Upper lobe of left lung (tissue), 6 donors: ENCODE data around the gene RSRC1. TPM values are rescaled to one million over a fixed set of nuclear protein-coding genes. Genes with fewer than 3 reads are reported as not detected.
A peak's percentile ranks its signal among the peaks of the same experiment; 100 is the strongest.

Experiments used
- ATAC-seq, 2 donors: fragments of 200-7000 bp; cut with Tn5 transposase; one replicate each; pipeline ENCODE4 v1.9.1; 2022; ENCODE audit warnings: mild to moderate bottlenecking in 2 of 2, moderate library complexity in 2 of 2; ENCODE audit not compliant: low FRiP score in 2 of 2
- DNase-seq, 2 donors: peaks; one replicate each; pipeline ENCODE4 v3.0.0-alpha.2; 2019 to 2020
- H3K27ac ChIP-seq, 4 donors: fragments of 200-600 bp; sonication (generic); one replicate each; pipeline ENCODE4 v1.5.1; 2016 to 2019
- H3K27me3 ChIP-seq, 4 donors: fragments of 200-600 bp; sonication (generic); one replicate each; pipeline ENCODE4 v1.5.1; 2017 to 2019
- H3K36me3 ChIP-seq, 4 donors: fragments of 200-600 bp; sonication (generic); one replicate each; pipeline ENCODE4 v1.5.1; 2016 to 2019
- H3K4me1 ChIP-seq, 4 donors: fragments of 200-600 bp; sonication (generic); one replicate each; pipeline ENCODE4 v1.5.1; 2018 to 2019
- H3K4me3 ChIP-seq, 4 donors: fragments of 200-600 bp; sonication (generic); one replicate each; pipeline ENCODE4 v1.5.1; 2017 to 2019; ENCODE audit warnings: mild to moderate bottlenecking in 2 of 4, moderate library complexity in 1 of 4
- H3K9me3 ChIP-seq, 4 donors: fragments of 200-600 bp; sonication (generic); one replicate each; pipeline ENCODE4 v1.5.1; 2018 to 2019
- CTCF ChIP-seq, 6 experiments: fragments of 450-650 bp in 4 of 6; fragments of 200-600 bp in 2 of 6; sonication (generic) in 2 of 6; IDR thresholded peaks; one replicate each; pipeline ENCODE4 v1.5.1; 2016 to 2019; ENCODE audit warnings: antibody characterized with exemption in 6 of 6
- EP300 ChIP-seq, 4 donors: sonication (generic); formaldehyde crosslinking; IDR thresholded peaks; one replicate each; pipeline ENCODE4 v1.5.1; 2017; ENCODE audit warnings: antibody characterized with exemption in 4 of 4, control low read depth in 2 of 4
- POLR2A ChIP-seq, 4 donors: fragments of 450-650 bp; IDR thresholded peaks; one replicate each; pipeline ENCODE4 v1.5.1; 2016 to 2017; ENCODE audit warnings: antibody characterized with exemption in 4 of 4, mild to moderate bottlenecking in 2 of 4
- POLR2AphosphoS5 ChIP-seq, 2 donors: sonication (generic); formaldehyde crosslinking; IDR thresholded peaks; one replicate each; pipeline ENCODE4 v1.5.1; 2017; ENCODE audit warnings: antibody characterized with exemption in 2 of 2
- whole genome bisulfite sequencing, 2 donors: methylation state at CpG; one replicate each; pipeline ENCODE4 v1.1.5; 2017 to 2018; 5-methylcytosine and 5-hydroxymethylcytosine counted together
- total RNA-seq, 6 donors: library from RNA; depleted of rRNA in 4 of 6; stranded (reverse); fragments of >200 nt in 4 of 6; gene quantifications; one replicate each; pipeline versions ENCODE4 v1.1.0 to v1.2.1, GENCODE V29; 2016 to 2021
- donor health status: DM: no; HTN: no; CAD: no; lungs with moderate emphysema.
- donor health status: DM: no; HTN: yes; CAD: no; lungs with severe emphysema.

RSRC1 gene
- total RNA-seq, 6 donors from 2014 or later: 21.4 to 87.0 (median 24.5) TPM

- H3K9me3 ChIP-seq: no peaks in the 10 kb centered on the region
- DNase-seq: no peak
- H3K36me3 ChIP-seq: no peaks in the 10 kb centered on the region
- H3K27me3 ChIP-seq: no peaks in the 10 kb centered on the region
- no peak overlapping the region for H3K4me3 ChIP-seq
- WGBS, 2 donors: 96 to 98% methylated on average over 5 of the region's 5 CpGs
- ATAC-seq: no peak
- TF ChIP-seq POLR2AphosphoS5 (IDR thresholded peaks at IDR 0.05) (no peak), CTCF (IDR thresholded peaks at IDR 0.05) (no peak), POLR2A (IDR thresholded peaks at IDR 0.05) (no peak), EP300 (IDR thresholded peaks at IDR 0.05) (no peak)
- no peak overlapping the region for H3K27ac ChIP-seq
- H3K4me1 ChIP-seq: peaks cover 0 to 3% (median 0%) of the 10 kb centered on the region in 4 donors
Observed at GRCh38 chr3:158165141-158165655, 55.3 kb downstream of the RSRC1 start.

- Histone ChIP-seq H3K27ac (no peak overlapping the region), H3K36me3 (no peaks in the 10 kb centered on the region), H3K4me1 (peaks cover 0 to 3% (median 0%) of the 10 kb centered on the region in 4 donors), H3K4me3 (no peak overlapping the region), H3K27me3 (no peaks in the 10 kb centered on the region), H3K9me3 (no peaks in the 10 kb centered on the region)
- TF ChIP-seq EP300 (IDR thresholded peaks at IDR 0.05) (no peak), POLR2A (IDR thresholded peaks at IDR 0.05) (no peak), CTCF (IDR thresholded peaks at IDR 0.05) (no peak), POLR2AphosphoS5 (IDR thresholded peaks at IDR 0.05) (no peak)
- no peak for DNase-seq
- ATAC-seq: no peak
Observed at GRCh38 chr3:158165730-158166129, 55.8 kb downstream of the RSRC1 start.

GRCh38 chr3:158166223-158166622, 56.3 kb downstream of the RSRC1 start:
- ATAC-seq: no peak
- Histone ChIP-seq H3K9me3 (no peaks in the 10 kb centered on the region), H3K27me3 (no peaks in the 10 kb centered on the region), H3K27ac (no peak overlapping the region), H3K36me3 (no peaks in the 10 kb centered on the region), H3K4me1 (peaks cover 0 to 3% (median 0%) of the 10 kb centered on the region in 4 donors), H3K4me3 (no peak overlapping the region)
- 86 to 93% methylated on average over 2 of the region's 2 CpGs for WGBS, 2 donors
- TF ChIP-seq CTCF (IDR thresholded peaks at IDR 0.05) (no peak), POLR2AphosphoS5 (IDR thresholded peaks at IDR 0.05) (no peak), EP300 (IDR thresholded peaks at IDR 0.05) (no peak), POLR2A (IDR thresholded peaks at IDR 0.05) (no peak)
- no peak for DNase-seq

- no peaks in the 10 kb centered on the region for H3K27me3 ChIP-seq
- DNase-seq (no peak), ATAC-seq (peak in 1 of 2 donors; percentile 90)
- peaks cover 0 to 3% (median 0%) of the 10 kb centered on the region in 4 donors for H3K4me1 ChIP-seq
- H3K4me3 ChIP-seq: no peak overlapping the region
- TF ChIP-seq POLR2A (IDR thresholded peaks at IDR 0.05) (no peak), CTCF (IDR thresholded peaks at IDR 0.05) (no peak), POLR2AphosphoS5 (IDR thresholded peaks at IDR 0.05) (no peak), EP300 (IDR thresholded peaks at IDR 0.05) (no peak)
- no peaks in the 10 kb centered on the region for H3K36me3 ChIP-seq
- H3K27ac ChIP-seq: no peak overlapping the region
- 62 to 69% methylated on average over 6 of the region's 6 CpGs for WGBS, 2 donors
- H3K9me3 ChIP-seq: no peaks in the 10 kb centered on the region
Observed at GRCh38 chr3:158167737-158168557, 58.1 kb downstream of the RSRC1 start.
